NCI-H526 treated with DMSO at 0.1 percent for 48 hours (cell line): Measurements from ENCODE around the gene NF2.

ENCODE experiments used
- DNase-seq: peaks from one replicate; lab custom pipeline; 2025; lab: John Stamatoyannopoulos, UW

The NF2 gene

DNA sequence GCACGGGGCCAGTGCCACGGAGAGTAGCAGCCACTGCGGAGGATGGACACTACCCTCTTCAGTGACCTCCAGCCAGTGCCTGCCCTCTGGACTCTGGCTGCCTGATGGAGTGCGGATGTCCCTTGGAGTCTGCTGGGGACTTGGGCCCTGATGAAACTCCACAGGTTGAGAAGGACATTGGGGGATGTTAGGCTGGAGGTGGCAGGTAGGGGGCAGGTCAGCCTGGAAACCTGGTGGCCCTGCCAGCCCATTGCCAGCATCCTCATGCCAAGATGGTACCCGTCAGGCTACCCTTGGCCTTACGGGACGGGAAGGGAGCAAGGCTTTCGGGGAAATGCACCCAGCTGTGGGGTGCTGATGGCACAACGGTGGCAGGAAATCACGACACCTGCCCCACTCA, 120.3 kb downstream of the NF2 start:
- DNase-seq = no peak

DNA sequence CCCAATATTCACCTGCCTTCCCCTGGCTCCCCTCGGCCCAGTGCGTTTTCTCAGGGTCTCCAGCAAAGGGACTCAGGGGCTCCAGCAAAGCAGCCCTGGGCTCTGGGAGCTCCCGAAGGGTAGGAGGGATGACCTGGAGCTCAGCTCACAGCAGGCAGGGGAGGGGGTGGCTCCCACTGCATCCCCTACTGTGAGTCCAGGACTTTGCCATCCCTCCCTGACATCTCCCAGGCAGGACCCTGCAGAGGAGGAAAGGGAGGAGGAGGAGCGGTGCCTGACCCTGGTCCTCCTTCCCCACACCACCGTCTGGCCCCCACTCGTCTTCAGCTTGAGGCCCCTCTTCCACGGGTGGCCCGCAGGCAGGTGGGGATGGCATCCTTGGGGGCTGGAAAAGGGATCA, 121.4 kb downstream of the NF2 start:
- no peak for DNase-seq

DNA sequence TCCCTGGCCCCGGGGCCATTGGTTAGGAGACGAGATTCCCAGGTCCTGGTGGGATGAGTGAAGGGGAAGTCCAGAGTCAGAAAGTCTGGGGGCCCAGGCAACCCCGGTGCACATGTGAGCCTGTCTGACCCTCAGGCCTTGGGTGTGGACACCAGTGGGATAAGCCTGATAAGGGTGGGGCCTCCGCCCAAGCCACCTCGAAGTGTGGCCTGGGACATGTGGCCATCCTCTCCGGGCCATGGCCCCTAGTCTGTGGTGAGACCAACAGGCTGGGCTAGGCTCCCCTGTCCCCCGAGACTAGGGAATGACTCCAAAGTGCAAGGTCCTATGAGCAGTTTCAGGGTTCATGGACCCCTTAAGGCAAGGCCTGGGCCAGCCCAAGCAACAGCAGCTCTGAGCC, 122.7 kb downstream of the NF2 start:
- DNase-seq = no peak

DNA sequence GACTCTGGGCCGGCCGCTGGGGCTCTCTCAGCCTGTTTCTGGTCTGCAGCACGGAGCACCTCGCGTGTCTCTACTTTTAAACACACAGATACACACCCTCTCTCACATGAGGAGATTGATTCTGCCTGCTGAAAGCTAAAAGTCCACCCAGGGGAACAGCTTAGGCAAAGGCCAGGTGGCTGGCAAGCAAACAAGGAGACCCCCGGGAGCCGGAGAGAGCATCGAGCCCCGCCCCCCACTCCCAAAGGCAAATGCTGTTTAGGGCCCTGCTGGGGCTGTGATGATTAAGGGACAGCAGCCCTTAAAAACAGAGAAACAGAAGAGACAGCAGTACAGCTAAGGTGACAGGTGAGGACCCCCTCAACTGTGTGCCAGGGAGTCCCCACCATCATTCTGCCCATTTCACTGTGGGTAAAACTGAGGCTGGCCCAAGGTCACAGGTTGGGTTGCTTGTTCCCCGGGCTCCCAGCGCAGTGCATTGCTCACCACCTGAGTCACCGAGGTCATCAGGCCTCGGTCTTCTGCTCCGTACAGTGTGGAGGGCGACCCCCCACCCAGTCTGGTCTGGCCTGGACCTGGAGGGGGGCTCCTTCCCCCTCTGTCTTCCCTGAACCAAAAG, 123.2 kb downstream of the NF2 start:
- DNase-seq = no peak

DNA sequence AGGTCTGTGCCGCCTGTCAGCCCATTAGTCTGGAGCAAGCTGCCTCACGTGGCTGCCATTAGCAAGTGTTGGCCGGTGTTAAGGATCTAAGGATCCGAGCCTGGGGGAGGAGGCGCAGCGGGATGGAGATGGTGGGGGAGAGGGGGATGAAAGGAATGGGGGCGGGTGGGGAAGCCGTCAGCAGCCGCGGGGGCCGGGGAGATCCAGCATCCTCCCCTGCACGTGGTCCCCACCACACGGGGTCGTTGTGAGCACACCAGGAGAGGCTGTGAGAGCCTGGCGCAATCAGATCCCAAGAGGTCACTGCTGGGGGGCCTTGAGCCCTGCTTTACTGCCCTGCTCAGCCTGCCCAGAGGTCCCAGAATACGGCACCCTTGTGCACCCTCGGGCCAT, 123.7 kb downstream of the NF2 start:
- DNase-seq = no peak

DNA sequence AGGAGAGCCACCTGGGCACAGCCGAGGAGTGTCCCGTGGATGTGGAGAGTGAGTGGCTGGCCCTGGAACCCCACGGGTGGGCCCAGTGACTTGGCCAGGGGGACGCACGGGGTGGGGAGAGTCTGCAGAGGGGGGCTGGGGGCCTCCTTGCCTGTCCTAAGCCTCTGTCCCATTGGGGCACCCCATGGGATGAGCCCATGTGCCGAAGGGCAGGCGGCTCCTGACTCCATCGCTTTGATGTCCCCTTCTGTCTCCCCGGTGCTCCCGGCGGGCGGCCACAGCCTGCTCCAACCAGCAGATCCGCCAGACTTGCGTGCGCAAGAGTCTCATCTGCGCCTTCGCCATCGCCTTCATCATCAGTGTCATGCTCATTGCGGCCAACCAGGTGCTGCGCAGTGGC, 125.7 kb downstream of the NF2 start:
- no peak for DNase-seq

DNA sequence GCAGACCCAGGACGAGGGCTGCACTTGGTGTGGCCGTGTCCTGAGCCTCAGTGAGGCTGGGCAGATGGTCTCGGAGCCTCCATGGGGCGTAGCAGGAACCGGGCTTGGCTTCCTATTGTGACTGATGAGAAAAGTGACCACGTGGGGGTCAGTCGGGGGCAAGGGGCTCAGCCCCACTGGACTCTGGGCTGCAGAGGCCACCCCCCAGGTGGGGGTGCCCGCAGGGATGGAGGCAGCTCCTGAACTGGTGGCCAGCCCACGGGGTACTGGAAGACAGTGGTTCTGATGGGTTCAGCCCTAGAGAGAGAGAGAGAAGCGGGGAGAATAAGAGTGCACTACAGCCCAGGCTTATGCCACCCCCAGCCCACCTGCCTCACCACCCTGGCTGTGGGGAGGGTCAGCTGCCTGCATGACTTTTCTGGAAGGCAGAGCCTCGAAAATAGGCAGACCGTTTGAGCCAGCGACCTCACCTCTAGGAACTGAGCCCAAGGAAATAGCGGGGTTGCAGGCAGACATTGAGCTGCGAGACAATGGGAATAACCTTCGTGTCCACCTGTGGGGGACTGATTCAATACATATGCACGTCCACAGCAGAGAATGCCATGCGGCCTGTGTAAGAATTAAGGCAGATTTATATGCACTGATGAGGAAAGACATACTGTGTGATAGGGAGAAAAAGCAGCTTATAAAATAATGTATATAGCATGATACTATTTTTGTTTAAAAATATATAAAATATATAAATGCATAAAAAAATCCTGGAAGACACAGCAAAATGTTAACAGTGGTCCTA, 127.8 kb downstream of the NF2 start:
- no peak for DNase-seq

DNA sequence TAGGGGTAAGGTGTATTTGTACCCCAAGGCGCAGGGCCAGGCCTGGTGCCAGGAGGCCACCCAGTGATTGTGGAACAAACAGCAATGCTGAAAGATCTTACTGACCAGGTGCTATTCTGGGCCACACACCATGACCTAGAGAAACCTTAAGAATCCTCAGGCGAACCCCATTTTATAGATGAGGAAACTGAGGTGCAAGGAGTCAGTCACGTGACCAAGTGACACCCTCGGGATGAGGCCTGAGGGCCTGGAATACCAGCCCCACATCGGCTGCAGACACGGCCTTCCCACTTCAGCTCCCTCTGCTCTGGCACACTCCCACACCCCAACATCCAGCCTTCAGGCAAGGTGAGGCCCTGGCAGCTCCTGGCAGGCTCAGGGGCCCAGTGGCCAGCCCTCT, 129.4 kb downstream of the NF2 start:
- no peak for DNase-seq

DNA sequence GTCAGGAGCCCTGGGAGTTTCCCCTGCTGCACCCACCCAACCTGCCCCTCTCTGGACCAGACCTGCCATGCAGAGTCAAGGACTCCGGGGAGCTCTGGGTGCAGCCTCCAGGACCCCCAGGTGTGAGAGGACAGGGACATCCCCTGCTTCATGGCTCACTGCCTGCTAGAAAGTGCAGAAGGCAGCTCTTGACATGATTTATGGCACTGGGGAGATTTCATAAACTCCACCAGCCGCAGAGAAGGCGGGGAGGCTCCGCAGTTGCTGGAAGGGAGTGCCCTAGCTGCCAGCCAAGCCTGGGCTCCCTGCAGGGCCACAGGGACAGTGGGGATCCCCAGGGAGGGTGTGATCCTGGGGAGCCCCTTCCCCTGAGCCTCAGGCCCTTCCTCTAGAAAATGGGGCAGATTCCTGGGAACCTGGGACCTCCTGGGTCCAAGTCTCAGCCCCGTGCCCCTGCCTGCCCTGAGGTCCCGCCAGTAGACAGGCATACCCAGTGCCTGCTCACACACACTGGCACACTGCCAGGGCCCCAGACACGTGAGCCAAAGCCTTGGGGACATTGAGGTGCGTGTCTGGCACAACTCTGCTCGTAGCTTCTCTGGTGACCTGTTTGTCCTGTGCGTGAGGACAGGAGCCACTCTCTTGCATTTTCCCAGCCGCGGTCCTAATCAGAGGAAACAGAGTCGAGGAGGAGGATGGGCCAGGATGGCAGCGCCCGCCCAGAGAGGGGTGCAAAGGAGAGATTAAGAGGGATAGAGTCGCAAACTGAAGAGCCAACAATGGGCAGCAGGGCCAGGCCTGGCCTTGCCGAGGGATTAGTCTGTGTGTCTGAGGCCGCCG, 130.1 kb downstream of the NF2 start:
- DNase-seq = no peak

DNA sequence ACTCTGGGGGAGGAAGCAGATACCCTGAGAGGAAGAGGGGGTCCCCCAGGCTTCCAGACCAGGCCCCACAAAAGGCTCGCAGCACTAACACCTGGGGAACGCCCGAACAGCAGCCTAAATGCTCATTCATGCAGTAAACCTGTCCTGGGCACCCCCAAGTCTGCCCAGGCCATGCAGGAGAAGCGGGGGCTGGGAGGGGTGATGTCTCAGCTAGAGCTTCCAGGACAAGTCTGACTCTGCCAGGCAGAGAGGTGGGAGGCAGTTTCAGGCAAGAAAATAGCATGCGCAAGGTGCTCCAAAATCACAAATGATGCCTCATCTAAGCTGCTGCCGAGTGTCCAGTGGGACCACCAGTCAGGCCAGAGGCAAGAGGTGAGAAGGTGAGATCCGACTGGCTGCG, 131.0 kb downstream of the NF2 start:
- no peak for DNase-seq

DNA sequence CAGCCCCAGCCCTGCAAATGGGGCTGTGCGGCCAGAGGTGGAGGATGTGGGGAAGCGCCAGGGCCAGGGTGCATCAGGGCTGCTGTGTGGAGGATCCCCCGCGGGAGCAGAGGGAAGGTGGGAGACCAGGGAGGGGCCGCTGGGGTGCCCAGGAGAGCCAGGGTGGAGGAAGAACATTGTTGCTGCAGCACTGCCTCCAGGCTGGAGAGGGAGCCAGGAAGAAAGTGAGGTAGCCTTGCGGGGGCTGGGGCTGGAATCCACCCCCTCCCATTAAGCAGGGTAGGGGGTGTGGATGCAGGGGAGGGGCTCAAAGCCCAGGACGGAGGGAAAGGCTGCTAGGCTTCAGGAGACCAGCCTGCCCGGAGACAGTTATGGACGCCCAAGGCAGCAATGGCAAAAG, 131.4 kb downstream of the NF2 start:
- DNase-seq = no peak

DNA sequence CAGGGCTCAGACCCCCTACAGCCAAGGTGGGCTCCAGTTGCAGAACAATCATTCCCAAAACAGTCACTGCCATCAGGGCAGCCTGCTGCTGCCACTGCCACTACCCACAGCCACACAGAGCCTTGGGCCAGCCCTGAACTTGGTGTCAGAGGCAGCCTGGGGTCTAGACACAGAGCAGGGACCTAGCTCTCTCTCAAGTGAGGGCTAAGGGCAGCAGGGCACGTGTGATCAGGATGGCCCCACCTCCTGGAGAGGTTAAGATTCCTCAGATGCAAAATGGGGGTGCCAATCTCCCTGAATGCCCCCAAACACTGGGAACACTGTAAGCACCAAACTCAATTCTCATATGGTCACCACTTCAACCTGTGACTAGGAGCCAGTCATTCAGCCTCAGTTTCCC, 132.0 kb downstream of the NF2 start:
- no peak for DNase-seq

DNA sequence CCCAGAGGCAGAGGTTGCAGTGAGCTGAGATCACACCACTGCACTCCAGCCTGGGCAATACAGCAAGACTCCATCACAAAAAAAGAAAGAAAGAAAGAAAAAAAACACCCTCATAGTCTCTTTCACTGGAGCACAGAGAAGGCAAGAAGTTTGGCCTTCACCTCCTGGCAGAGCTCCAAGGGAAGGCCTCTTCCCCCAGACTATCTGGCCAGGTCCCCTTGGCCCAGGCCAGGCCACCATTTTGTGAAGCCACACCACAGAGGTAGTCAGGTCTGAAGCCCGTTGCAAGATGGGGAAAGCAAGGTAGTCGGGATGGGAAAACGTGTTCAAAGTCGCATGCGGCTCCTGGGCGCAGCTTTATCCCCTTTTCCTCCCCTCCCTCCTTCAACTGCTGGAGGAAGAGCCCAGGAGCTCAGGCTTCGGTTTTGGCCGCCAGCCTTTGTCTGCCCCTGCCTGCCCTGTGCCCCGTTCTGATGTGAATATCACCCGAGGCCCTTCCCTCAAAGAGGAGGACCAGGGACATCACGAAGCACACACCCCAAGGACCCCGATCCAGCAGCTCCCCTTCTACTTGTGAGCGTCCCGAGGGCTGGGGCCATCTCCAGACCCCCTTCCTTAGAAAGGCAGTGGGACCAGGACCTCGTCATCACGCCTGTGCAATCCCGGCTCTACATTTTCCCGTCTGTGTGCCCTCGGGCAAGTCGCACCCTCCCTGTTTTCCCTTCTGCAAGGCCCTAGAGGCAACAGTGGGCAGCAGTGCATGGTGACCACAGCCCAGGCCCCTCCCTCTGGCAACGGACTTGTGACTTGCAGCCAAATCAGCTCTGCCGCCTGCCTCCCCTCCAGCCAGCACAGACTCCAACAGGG, 134.1 kb downstream of the NF2 start:
- DNase-seq = no peak

DNA sequence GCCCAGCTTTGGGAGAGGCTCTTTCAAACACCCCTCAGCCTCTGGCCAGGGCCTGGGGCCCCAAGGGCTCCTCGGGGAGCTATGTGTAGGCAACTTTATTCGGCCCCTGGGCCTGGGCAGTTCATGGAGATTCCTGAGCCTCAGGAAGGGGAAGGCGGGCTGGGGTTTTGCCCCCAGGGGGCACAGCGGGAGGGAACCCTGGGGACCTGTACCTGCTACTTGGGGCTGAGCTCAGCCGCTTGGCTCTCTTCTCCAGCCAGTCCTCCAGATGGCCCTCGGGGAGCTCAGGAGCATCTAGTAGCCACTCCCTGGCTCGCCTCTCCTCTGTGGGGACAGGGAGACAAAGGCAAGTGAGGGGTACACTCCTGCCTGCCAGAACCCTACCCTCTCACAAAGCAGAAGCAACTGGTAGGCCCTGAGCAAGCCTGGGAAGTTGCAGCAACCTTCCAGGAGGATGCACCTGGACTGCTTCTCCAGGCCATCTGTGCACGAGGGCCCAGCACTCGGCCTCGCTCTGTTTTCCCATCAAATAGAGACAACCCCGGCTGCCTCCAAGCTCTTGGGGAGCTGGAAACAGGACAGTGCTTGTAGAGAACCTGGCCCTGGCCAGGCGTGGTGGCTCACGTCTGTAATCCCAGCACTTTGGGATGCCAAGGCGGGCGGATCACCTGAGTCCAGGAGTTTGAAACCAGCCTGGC, 134.8 kb downstream of the NF2 start:
- no peak for DNase-seq

DNA sequence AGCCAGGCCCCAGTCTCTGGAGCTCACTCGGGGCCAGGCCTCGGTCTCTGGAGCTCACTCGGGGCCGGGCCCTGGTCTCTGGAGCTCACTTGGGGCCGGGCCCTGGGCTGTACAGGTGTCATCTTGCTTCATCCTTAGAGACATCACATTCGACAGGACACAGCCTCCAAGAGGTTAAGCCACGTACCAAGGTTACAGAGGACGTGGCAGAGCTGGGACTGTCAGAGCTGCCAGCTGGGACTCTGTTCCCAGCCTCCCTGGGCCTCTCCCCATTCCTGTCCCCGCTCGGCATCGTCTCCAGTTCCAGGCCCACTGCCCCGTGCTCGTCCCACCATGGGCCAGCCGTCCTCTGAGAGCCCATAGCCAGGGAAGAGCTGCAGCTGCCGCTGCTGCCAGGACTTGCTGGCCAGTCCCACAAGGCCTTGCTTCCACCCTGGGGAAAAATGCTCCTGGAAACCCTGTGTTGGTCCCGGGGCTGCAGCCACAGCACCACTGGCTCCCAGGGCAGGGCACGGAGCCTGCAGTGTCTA, 136.0 kb downstream of the NF2 start:
- DNase-seq = no peak

DNA sequence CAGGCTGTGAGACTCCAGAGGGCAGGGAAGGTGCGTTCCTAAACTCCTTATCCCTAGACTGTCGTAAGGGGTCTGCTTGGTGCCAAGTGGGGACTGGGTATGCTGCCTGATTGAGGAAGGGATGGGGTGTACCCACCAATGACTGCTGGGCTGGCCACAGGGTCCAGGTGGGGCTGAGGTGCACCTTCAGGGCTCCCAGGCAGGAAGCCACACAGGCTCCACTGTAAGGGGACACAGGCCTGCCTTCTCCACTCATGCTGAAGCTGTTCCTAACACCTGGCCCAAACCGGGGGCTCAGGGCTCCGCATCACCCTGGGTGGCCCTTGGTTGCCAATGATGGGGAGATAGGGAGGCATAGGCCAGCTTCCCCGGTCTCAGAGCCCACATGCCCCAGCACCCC, 136.8 kb downstream of the NF2 start:
- DNase-seq = no peak

DNA sequence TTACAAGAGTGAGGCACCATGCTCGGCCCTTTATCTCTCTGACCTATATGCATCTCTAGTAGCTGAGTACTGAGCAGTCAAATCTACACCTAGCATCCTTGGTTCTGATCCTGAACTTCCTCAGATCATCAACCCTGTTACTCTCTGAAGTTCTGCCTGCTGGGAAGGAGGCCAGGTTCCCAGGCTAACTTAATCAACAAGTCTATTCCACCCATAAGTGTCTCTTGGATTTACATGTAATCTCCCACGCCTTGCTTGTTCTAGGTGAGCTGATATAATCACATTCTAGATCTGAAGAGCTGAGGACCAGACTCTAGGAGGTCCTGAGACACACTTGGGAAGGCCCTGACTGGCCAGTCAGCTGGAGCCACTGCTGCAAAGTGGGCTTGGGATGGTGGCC, 138.5 kb downstream of the NF2 start:
- DNase-seq = no peak

DNA sequence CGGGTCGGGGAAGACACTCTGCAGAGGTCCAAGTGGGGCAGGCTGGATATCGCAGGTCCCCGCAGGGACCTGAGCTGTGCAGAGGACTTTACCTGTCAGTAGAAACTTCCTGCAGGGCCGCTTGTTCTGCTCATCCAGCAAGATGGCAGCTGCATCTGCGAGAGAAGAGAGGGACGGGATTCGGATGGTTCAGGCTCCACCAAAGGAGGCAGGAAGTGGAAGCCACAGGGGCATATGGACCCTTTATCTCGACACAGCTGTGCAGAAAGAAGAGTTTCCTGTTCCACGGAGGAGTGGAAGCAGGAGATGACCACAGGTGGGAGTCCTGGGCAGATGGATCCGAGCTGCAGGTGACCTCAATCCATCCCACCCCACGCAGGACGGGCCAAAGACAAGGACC, 138.9 kb downstream of the NF2 start:
- no peak for DNase-seq

DNA sequence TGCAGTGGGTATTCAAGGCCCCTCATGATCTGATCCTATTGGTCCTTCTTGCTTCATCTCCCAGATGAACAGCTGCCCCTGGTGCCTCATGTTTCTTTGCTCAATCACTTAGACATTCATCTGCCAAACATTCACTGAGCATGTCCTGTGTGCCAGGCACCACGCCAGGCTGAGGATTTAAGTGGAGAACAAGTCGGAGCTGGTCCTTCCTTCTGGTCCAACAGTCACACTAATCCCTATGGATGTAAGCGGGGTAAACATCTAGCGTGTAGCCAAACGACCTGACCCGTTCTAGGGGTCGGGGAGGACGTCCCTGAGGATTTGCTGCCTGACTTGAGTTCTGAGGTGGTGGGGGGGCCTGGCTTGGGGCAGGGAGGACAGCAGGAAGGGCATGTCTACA, 141.5 kb downstream of the NF2 start:
- DNase-seq = no peak

DNA sequence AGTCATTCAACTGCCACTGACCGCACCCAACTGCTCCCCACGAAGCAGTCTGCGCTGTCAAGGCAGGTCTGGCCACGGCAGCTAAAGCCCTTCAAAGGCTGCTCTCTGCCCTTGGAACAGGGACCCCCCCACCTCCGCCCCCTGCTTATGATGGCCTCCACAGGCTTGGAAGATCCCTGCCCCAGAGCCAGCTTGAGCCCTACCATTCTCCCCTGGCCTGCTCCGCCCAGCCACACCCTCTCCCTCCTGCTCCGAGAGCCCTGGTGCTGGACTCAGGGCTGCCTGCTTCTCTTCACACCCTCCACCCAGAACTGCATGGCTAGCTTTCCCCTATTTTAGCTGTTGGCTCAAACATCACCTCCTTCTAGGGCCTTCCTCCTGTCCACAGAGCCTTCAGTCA, 144.4 kb downstream of the NF2 start:
- no peak for DNase-seq
